ENCODE data around the gene ANGPTL1.

DNA sequence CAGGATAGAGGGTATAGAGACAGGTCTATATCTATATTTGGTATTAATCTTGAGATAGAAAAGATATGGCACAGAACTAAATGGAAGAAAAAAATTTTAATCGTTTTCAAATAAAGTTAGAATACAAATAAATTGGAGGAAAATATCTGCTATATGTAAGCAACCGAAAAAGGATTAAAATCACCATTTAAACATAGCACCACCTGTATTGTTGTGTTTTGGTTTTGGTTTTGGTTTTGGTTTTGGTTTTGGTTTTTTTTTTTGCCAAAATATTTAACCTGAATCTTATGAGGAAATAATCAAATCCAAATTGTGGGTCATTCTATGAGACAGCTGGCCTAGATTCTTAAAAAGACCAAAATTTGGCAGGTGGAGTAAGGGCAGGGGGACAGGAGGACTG is 28.5 kb upstream of the ANGPTL1 start:
- TF ChIP-seq CTCF (IDR thresholded peaks at IDR 0.05) (no peak), EZH2 (IDR thresholded peaks at IDR 0.05; ENCODE audit: borderline replicate concordance, insufficient read depth, low read depth, low read length, poor library complexity, severe bottlenecking) (no peak)

All from B cell (primary cell).